Activated T-cell treated with anti-CD3 and anti-CD28 coated beads for 48 hours (primary cell): ENCODE data around the gene PSEN2.

ENCODE experiments used
- DNase-seq: peaks from one replicate; pipeline ENCODE4 v3.0.0-alpha.2; 2020; ENCODE audit warnings: low read depth

PSEN2 gene

DNA sequence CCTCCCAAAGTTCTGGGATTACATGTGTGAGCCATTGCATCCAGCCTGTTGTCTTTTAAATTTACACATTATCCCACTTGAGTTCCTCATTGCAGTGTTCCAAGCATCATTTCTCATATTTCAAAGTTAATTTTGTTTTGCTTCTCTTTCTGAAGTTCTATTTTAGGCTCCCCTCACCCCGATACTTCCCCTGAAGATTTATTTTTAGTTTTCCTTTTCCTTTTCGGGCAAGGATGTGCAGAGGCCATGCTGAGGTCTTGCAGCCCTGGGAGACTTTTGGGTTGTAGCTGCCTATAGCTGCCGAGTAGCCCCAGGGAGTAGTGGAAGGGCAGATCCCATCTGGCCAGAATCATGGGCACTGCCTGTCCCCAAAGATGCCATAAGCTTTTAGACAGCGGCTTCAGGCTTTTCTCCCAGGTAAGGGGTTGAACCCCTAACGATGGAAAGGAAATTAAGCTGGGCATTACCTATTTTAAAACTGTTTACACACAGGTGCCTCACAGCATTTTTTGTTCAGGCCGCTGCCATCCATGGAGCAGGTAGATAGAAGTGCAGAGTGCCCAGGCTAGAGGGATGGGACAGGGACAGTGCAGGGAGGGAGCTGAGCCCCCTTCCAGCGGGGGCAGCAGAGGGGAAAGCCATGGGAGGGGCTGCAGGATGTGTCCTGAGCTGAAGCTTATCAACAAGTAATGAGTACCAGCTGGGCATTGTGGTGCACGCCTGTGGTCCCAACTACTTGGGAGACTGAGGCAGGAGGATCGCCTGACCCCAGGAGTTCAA lies 15.9 kb downstream of the PSEN2 start:
- DNase-seq: no peak

DNA sequence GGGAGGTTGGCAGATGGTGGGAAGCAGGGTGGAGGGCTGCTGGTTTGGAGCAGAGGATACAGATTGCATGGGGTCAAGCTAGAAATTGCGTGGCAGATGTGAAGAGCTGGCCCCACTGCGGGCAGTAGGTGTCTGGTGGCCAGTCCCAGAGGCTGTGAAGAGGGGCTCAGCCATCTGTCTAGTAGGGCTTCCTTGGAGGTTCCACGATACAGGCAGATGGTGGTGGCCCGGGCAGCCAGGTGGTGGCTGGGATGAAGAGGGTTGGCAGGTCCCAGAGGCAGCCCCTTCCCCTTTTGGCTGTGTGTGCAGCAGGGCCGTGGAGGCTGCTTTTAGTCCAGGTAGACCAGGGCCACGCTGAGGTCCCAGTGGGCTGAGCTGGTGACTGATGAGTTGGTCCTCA lies 16.6 kb downstream of the PSEN2 start:
- no peak for DNase-seq

DNA sequence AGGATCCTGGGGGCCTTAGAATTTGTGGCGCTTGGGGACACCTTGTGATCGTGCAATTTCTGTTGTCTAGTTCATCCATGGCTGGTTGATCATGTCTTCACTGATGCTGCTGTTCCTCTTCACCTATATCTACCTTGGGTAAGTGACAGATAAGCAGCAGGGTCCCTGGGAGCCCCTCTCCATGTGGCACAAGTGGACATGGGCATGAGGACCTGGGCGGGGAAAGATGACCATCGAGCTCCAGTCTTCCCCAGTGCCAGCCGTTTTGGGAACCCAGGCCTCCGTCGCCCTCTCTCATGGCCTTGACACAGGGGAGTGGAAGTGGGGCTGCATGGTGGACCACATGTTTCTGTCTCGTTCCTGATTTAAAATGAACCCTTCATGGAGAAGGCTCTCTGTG lies 17.6 kb downstream of the PSEN2 start:
- no peak for DNase-seq

DNA sequence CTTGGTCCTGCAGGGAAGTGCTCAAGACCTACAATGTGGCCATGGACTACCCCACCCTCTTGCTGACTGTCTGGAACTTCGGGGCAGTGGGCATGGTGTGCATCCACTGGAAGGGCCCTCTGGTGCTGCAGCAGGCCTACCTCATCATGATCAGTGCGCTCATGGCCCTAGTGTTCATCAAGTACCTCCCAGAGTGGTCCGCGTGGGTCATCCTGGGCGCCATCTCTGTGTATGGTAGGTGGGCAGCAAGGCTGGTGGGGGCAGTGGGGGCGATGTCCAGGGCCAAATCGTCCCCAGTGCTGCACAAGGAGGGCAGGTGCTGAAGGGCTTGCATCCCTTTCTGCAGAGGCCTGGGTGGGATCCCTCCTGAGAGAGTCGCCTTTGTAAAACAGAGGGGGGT lies 18.4 kb downstream of the PSEN2 start:
- no peak for DNase-seq

DNA sequence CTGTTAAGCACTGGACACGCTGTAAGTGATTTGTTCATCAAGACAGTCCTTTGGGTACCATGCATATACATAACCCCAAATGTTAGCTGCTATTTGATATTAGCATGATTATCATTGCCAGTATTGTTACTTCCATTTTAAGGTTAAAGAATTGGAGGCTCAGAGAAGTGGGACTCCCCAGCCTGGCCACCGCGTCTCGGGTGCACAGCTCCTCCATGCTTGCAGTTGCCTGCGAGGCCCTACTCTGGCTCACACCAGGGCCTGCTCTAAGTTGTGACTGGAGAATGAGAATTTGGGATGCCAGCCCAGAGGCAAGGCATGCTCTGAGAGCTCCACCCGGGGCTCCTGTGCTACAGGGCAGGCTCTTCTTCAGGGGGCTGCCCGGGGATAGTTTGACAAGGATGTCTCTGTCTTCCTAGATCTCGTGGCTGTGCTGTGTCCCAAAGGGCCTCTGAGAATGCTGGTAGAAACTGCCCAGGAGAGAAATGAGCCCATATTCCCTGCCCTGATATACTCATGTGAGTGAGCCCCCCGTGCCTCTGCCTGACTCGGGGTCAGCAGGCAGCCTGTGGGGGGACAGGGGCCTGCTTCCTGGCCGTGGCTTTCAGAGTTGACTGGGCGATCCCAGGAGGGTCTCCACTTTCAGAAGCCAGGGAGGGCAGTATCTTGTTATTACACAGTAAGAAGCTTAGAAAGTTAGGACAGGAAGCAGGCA lies 19.4 kb downstream of the PSEN2 start:
- DNase-seq: no peak

DNA sequence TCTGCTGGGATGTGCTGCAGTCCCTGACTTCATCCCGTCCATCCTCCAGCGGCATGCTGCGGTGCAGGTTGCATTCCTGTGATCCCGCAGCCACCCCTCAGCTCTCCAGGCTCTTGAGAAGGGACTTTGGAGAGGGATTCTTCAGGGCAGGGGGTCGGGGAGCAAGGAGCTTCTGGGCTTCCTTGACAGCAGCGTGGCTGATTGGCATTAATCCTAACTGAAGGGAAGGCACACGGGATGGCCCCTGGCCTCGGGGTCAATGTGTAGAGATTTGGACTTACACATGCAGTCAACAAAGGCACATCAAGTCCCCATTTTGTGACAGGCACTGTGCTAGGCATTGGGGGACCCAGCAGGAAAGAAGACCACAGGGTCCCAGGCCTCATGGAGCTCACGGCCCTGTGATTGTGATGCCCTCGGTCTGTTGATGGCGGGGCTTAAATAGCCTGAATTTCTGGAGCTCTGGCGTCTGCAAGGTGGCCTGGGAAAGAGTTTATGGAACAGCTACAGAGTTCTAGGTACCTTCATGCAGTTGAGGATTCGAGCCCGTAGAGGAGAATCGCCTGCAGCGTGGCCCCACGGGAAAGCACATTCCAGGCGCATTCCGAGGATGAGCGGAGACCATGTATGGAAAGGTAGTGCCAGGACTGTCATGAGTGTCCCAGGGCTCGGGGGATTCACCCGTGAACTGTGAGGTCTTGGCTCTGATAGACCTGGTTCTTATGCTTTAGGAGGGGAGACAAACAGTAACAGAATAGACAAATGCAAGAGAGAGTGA lies 20.1 kb downstream of the PSEN2 start:
- DNase-seq: no peak

DNA sequence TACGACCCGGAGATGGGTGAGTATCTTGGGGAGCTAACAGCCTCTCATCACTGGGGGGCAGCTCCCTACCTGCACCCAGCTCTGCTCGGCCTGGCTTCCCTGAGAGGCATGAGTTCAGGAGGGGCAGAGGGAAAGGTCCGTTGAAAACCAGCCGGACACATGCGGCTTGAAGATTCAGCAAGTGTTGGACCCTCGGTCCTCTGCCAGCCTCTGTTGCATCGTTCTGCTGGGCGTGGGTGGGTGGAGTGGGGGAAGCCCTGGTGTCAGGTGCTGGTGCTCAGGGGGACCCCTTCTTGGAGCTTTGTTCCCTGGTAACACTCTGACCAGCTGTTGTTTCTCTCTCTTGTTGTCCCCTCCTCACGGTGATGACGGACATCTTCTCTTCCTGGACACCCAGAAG lies 20.9 kb downstream of the PSEN2 start:
- DNase-seq: no peak

DNA sequence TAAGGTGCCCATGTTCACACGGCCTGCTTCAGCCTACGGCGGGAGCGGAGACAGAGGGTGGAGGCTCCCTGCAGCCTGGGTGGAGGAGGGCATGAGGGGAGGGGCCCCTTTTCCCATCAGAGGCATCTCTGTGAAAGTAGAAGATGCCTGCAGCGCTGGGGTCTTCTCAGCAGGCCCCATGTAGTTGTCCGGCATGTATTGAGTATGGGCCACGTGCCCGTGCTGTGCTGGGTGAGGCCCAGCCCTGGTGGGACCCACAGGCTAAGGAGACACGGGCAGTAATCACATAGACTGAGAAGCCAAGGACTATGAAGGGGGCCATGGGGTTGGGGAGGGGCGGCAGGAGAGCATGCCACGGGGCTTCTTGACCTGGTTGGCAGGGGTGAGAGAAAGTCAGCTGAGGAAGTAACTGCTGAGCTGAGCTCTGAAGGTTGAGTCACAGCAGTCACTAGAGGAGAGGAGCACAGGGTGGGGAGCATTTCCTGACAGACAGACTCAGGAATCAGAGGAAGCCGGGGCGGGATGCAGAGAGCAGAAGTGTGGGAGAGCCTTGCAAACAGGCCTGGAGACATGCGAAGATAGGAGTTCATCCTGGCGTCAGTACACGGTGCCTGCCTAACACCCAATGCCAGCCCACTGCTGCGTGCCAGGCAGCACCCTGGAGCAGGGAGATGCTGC lies 21.6 kb downstream of the PSEN2 start:
- DNase-seq: no peak

DNA sequence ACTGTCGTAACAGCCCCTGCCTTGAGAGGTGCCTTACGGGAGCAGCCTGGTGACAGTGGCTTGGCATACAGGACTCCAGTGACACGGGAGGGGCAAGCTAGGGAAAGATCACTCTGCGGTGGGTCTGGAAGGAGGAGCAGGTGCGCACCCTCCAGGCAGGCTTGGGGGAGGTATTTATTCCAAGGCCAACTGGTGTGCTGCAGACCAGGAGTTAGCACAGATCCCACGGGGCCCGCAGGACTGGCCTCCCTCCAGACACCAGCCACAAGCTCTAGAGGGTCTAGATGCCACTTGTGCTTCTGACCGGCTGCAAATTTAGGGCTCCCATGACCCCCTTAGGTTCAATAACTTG lies 22.1 kb downstream of the PSEN2 start:
- DNase-seq: no peak

DNA sequence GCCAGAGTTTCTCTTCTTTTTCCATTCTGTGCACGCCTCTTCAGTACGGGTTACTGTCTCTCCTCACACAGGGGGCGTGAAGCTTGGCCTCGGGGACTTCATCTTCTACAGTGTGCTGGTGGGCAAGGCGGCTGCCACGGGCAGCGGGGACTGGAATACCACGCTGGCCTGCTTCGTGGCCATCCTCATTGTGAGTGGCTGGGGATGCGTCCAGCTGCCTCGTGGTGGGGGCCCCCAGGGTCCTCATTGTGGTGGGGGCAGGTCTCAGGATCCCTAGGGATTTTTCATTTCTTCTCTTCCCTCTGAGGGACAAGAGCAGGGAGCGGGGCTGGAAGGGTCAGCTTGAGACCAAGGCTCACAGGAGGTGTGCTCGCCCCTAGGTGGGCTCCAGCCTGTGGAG lies 23.5 kb downstream of the PSEN2 start:
- no peak for DNase-seq

DNA sequence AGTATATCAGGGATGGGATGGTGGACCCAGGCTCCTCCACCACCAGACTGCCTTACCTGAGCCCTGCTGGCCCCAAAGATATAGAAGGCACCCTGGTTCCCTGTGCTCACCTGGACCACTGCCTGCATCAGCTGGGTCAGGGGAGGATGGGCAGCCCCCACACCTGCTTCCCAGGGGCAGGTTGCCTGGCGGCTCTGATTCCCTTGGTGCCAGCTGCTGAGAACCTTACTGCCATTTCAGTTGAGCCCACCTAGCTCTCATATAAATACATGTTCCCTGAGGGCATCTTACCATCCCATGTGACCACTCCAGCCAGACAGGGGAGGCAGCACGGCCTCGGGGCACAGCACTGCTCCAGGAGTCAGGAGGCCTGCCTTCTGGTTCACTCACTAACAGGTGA lies 24.4 kb downstream of the PSEN2 start:
- DNase-seq: no peak

DNA sequence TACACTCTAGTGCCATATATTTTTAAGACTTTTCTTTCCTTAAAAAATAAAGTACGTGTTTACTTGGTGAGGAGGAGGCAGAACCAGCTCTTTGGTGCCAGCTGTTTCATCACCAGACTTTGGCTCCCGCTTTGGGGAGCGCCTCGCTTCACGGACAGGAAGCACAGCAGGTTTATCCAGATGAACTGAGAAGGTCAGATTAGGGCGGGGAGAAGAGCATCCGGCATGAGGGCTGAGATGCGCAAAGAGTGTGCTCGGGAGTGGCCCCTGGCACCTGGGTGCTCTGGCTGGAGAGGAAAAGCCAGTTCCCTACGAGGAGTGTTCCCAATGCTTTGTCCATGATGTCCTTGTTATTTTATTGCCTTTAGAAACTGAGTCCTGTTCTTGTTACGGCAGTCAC lies 25.2 kb downstream of the PSEN2 start:
- DNase-seq: no peak

DNA sequence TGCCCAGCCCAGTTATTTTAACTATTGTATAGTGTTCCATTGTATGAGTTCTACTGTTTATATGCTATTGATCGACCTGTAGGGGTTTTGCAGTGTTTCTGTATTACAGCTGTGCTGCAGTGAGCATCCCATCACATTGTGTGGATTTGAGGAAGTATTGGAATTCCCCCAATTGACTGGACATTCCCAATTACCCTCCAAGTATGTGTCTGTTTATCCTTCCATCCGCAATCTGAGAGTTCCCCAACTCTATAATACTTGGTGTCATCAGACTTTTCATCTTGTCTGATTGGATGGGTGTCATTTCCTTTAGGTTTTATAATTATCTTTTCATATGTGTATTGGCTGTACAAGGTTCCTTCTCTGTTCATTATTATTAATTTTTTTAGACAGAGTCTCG lies 27.8 kb downstream of the PSEN2 start:
- no peak for DNase-seq

DNA sequence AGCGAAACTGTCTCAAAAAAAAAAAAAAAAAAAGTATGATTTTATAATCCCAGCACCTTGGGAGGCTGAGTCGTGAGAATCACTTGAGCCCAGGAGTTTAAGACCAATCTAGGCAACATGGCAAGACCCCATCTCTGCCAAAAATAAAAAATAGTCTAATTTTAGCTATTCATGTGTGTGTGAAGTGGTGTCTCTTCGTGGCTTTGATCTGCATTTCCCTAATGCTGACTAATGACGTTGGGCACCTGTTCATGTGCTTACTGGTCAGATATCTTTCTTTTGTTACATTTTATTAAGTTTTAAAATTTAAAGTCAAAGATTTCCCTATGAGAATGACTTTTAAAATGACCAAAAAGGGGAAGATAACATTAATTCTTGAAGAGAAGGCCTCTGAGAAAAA lies 31.0 kb downstream of the PSEN2 start:
- no peak for DNase-seq

DNA sequence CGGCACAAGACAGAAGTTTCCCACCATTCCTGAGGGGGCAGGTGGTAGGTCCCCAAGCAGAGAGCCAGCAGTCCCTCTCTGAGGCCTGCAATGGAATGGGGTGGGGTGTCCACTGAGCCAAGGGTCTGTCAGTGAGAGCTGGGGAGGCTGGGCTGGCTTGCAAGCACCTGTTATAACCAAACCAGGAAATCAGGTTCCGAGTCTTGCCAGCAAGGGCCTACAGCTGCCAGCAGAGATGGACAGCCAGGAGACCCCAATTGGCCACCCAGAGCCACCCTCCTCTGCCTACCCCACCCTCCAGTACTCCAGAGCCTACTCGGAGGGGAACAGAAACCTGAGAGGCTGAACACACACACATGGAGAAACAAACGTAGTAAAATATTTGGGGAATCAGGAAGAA lies 32.2 kb downstream of the PSEN2 start:
- DNase-seq: no peak

DNA sequence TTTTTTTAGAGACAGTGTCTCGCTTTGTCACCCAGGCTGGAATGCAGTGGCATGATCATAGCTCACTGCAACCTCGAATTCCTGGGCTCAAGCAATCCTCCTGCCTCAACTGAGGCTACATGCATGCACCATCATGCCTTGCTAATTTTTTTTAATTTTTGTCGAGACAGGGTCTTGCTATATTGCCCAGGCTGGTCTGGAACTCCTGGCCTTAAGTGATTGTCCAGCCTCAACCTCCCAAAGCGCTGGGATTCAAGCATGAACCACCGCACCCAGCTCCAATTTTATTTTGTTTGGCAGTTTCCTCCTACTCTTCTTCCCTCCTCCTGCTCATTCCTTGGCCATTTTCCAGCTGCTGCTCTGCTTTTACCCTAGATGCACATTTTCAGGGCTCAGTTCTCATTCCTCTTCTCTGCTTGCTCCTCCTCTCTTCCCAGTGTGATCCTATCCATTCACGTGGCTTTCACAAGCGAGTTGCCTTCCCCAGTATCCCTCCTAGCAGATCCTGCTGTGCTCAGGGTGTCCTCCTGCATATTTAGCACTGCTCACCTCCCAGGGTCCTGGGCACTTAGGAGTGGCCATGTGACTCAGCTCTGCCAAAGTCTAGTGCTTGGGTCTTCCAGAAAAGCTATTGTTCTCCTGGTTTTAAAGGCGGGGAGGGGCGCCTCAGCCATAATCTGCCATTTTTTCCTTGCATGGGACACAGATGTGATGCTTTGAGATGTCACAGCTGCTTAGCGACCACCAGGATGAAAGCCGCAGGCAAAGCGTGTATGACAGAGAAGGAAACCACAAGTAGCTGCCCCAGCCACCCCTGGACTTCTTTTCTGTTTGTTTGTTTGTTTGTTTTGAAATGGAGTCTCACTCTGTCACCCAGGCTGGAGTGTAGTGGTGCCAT lies 33.7 kb downstream of the PSEN2 start:
- DNase-seq: no peak

DNA sequence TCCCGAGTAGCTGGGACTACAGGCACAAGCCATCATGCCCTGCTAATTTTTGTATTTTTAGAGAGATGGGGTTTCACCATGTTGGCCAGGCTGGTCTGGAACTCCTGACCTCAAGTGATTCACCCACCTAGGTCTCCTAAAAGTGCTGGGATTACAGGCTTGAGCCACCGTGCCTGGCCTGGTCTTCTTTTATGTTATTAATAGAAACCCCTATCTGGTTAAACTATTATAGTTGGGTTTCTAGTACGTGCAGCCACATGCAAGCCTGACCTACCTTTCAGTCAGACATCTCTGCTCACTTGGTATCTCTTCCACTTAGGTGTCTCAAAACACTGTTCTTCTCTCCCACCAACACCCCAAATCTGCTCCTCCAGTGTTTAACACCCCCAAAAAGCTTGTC lies 34.4 kb downstream of the PSEN2 start:
- no peak for DNase-seq

DNA sequence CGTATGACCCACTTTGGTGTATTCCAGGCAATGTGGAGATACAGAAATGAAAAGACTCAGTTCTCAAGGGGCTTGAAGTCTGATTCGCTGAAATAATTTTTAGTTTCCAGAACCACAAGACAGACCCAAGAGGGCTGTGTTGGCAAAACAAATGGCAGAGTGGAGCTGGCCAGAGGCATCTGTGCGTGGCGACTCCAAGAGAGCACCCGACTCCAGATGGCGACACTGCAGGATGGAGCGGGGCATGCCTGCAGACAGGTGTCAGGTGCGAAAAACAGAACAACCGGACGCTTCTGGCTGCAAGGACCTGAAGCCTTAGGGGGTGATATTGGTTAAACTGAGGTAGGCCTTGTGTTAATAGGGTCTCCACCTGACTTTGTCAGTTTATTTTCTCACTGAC lies 38.0 kb downstream of the PSEN2 start:
- DNase-seq: no peak

DNA sequence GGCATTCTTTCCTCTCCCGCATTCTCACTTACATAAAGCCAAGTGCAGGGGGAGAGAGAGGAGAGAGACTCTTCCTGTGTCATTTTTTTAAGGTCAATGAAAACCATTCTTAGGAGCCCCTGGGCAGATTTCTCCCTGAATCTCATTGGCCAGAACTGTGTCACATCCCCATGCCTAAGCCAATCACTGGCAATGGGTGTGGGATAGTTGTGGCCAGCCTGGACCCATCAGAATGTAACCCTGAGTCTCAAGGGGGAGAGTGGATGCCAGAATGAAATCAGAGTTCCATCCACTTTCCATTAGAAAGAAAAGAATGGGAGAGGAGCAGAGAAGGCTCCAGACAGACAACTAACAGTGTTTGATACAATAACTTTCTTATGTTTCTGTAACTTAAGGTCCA lies 38.5 kb downstream of the PSEN2 start:
- DNase-seq: no peak

DNA sequence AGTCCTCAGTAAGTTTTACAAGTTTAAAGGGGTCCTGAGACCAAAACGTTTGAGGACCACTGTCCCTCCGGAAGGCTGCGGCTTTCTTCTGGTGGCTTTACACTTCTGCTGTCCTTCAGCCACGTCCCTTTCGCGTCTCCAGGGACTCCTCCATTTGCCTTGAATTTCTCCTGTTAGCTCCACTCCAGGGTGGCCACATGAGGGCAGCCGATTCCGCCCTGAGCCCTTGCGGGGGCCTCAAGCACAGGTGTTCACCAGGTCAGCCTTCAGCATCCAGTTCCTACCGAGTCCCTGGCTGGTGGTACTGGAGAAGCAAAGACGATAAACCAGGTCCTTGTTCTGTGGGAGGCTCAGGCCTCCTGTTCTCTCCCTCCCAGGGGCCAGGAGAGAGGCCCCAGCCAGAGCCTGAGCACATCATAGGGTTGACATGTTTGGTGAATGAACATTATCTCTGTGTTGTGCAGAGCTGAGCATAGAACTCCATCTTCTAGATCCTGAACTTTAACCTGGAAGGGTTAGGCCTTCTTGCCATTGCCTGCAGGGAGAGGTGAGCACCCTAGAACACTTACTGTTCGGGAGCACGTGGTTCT lies 42.3 kb downstream of the PSEN2 start:
- peak; percentile 34 for DNase-seq

DNA sequence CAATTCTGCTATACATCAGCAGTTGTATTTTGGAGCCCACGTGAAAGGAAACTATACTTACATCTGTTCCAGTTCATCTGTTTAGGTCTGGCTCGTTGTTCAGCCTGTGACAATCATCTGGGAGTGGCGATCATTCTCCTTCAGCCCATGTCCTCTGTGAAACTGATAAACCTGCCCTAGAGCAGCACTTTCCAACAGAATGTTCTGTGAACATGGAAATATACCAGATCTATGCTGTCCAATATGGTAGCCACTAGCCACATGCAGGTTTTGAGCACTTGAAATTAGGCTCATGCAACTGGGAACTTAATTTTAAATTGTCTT lies 45.2 kb downstream of the PSEN2 start:
- DNase-seq: no peak
